Measurements from ENCODE around the gene ATG10.

GRCh38 chr5:82176115-82176814 is 204.4 kb downstream of the ATG10 start:
- no peak for TF ChIP-seq POLR2A (IDR thresholded peaks at IDR 0.05)
- TF ChIP-seq CTCF (IDR thresholded peaks at IDR 0.05), result no peak

Measured in thyroid gland (tissue), 4 donors.